Stimulated activated naive CD4-positive, alpha-beta T cell (primary cell): ENCODE measurements around the gene RAB11FIP4.

Source experiments
- DNase-seq, 6 experiments: peaks; one replicate each; lab custom pipeline; 2025; lab: John Stamatoyannopoulos, UW

Gene RAB11FIP4

GRCh38 chr17:31387438-31387837, 4.0 kb upstream of the RAB11FIP4 start:
- no peak for DNase-seq

GRCh38 chr17:31388351-31388750, 3.1 kb upstream of the RAB11FIP4 start:
- no peak for DNase-seq

DNA sequence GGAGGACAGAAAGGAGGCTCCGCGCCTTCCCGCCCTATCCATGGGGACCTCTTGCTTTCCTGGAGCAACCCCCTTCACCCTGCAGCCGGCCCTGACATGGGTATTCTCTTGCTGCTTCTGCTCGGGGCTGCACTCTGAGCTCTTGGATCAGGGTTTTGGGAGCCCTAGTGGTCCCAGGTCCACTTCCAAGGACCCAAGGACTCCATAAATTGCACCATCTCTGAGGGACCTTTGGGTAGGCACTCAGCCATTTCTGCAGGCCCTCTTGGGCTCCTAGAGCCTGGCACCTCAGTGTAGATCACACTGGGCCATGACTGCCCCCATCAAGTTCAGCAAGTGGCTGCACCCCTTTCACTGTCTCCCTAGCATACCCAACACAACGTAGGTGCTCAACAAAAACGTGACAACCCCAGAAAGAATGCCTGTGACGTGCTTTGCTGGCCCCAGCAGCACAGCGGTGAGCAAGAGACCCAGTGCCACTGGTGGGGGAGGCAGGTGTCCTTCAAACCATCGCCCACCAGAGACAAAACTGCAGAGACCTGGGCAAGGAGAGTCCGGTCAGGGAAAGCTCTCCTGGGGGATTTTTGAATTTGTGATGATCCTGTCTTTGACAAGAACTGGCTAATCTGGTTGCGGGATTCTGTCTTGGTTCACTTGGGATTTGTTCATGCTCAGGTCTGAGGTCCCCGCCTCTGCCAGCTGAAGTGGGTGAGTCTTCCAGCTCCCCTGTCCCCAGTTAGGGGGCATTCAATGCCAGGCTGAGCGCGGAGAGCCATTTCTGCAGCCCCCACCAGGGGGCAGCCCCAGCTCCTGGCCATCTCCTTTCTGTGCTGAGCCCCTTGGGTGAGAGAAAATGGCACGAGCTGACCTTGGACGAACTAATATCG, 2.5 kb upstream of the RAB11FIP4 start:
- DNase-seq: peak in 4 of 6 experiments; percentile 21 to 37 (median 30)

GRCh38 chr17:31389657-31390381, 1.7 kb upstream of the RAB11FIP4 start:
- DNase-seq: no peak

DNA sequence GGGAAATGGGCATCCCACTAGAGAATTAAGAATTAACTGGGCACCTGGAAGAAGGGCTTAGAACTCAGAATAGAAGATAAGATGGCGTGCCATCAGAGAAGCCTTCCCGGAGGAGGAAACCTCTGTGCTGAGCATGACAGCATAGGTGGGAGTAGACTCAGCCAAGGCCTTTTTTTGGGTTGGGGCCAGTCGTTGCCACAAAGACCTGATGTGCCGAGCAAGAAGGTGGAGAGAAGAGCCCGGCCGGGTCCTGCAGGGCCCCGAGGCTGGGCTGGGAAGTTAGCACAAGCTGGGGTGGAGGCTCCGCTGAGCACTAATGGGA, 1.1 kb upstream of the RAB11FIP4 start:
- DNase-seq: no peak

DNA sequence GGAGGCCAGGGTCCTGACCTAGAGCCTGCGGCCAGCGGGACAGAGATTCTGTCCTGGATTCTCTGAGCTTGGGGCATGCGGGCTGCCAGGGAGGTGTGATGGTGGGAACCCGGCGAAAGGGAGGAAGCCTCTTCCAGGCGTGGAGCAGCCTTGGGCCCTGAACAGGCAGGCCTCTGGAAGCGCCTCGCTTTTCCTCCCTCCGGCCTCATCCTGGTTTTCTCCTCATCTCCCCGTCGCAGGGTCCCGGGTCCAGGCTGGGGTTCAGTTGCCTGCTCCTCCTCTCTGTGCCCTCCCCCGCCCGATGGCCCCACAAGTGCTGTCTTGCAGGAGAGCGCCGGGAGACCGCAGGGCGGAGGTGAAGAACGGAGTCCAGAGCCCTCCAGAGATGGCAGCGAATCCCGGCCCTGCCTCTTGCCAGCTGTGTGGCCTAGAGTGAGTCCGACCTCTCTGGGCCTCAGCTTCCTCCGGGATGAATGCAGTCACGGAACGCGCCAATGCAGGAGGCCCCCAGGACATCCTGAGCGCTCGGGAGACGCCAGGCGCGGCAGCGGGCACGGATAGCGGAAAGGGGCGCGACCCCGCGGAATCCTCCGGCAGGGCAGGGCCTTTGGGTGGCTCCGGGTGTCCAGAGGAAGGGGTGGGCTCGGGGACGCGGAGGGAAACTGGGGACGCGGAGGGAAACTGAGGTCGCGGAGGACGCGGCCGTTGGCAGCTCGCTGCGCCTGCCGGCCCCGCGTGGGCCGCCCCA, 553 bp upstream of the RAB11FIP4 start:
- no peak for DNase-seq

DNA sequence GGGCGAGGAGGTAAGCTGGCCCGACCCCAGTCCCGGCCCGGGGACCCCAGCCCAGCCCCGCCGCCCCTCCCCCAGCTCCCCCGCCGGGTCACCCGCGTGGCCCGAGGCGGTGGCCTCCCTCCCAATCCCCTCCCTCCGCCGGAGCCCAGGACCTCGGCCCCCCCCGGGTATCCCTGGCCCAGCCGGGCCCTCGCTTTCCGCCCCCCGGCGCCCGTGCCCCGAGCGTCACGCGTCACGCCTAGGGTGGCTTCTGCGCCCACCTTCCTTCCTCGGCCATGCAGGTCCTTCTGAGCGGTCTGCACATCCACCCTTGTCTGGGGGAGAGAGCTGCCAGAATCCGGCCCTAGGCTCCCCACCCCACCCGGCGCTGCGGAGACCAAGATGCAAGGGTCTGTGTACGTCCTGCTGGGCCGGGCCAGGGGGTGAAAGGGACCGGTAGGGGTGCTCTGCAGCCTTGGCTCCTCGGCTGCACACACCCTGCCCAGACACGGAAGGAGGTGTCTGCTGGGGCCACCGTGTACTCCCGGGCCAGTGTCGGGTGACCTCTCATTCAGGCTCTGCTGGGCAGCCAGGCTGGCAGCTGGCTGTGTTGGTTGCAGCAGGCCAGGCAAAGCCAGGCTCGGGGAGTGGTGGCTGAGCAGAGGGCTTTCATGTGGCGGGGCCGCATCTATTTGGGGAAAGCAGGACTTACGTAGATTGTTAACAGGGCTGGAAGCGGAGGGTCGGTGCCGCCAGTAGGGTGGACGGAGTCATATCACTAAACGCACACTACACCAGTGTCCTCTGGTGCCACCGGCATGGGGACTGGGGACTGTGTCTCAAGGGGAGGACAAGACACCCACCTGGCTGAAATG, 754 bp downstream of the RAB11FIP4 start:
- no peak for DNase-seq

- DNase-seq: no peak
These were observed 1.6 kb downstream of the RAB11FIP4 start for GRCh38 chr17:31392856-31393748.

DNA sequence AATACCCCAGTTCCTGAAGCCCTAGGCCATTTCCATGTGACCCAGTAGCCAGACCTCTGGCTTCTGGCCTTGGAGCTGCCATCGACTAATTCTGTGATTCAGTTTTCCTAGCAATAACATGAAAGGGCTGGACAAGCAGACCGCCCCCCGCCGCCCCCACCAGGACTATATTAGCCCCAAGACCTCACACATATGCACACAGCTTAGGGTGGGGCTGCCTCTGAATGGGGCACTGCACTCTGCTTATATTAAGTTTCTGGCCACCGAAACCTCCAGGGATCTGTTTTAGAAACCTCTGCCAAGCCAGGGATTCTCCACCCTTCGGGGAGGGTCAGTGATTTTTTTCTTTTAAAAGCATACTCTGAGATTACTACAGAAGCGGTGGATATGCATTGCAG, 2.3 kb downstream of the RAB11FIP4 start:
- DNase-seq: no peak

DNA sequence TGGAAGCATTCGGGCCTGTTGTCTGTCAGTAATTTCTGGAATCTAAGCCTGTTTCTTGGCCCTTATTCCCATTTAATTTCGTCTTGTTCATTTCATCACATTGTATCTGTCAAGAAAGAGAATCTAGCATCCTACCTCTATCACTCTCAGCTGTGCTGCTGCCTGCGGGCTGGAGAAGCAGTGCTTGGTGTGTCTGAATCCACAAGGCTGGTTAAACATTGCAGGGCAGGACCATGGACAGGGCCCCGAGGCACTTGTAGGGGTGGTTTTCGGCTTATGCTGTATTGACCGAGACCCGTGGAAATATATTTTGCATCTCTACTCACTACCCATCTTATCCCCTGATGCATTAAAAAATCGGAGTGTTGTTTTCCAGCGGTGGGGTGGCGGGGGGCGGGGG, 3.1 kb downstream of the RAB11FIP4 start:
- DNase-seq: peak in 3 of 6 experiments; percentile 6 to 42 (median 22)

GRCh38 chr17:31397256-31397939, 5.9 kb downstream of the RAB11FIP4 start:
- DNase-seq: no peak

DNA sequence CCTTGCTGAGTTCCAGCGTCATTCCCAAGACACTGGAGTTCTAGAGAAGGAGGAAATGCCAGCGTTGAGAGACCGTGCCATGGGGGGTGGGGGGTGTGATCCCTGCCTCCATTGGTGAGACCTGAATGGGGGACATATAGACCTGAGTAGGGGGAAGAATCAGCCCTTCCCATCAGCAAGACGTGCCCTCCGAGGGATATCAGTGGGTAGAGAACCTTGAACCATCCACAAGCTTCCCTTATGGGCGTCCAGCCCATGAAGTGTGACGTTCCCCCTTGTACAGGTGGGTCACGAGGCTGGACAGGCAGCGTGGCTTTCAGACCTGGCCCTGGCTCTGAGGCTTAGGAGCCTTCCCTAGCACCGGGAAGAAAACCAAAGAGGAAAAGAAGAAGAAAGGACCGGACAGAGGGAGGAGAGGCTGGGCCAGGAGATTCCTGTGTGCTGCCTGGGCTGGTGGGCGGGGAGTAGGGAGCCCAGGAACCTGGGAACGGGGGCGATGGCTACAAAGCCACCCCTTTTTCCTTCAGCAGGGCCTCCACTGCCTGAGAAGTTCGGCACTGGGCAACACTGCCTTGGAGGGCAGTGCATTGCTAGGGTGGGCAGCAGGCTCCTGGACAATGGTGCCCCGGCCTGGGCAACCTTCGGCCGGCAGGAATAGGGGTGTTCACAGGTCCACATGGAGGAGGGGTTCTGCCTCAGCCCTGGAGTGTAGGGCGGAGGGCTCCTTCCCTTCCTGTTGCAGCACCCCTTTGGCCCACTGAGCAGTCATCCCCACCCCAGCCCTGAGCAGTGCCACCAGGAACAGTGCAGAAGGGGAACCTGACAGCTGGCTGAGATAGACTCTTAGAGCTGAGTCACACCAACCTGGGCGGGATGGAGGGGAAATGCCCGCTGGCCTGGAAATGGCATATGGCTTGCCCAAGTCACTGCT, 7.2 kb downstream of the RAB11FIP4 start:
- DNase-seq: no peak

- DNase-seq: no peak
These were observed 9.0 kb downstream of the RAB11FIP4 start for GRCh38 chr17:31400481-31400950.

- no peak for DNase-seq
These were observed 10.2 kb downstream of the RAB11FIP4 start for GRCh38 chr17:31401456-31402254.

- DNase-seq: no peak
These were observed 12.8 kb downstream of the RAB11FIP4 start for GRCh38 chr17:31404028-31404949.

DNA sequence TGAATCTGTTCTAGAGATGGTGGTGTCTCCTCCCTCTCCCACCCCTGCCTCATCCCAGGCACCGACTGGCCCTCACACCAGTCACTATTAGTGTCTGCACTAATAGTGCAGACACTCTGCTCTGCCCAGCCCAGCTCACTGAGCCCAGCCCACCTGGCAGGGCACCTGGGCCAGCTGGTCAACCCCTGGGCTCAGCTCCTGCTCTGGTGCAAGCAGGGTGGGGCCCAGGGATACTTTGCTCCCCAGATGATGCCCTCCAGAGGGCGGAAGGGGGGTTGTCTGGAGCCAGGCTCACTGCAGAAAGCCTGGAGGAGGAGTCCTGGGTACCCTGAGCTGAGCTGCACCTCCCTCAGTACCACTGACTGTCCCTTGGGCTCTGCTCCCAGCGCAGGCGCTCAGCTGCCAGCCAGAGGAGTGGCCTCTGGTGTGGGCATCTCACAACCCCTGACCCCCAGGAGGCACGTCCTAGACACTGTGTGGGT, 14.5 kb downstream of the RAB11FIP4 start:
- DNase-seq: no peak

GRCh38 chr17:31408586-31408985, 17.1 kb downstream of the RAB11FIP4 start:
- no peak for DNase-seq
